GM18868 (cell line): ENCODE data around the gene SON.

Source experiments
- ATAC-seq: cut with Tn5 transposase; IDR thresholded peaks from one replicate; pipeline ENCODE4 v1.9.1; 2021; ENCODE audit warnings: mild to moderate bottlenecking, moderate library complexity; ENCODE audit not compliant: unreplicated experiment

Gene SON

DNA sequence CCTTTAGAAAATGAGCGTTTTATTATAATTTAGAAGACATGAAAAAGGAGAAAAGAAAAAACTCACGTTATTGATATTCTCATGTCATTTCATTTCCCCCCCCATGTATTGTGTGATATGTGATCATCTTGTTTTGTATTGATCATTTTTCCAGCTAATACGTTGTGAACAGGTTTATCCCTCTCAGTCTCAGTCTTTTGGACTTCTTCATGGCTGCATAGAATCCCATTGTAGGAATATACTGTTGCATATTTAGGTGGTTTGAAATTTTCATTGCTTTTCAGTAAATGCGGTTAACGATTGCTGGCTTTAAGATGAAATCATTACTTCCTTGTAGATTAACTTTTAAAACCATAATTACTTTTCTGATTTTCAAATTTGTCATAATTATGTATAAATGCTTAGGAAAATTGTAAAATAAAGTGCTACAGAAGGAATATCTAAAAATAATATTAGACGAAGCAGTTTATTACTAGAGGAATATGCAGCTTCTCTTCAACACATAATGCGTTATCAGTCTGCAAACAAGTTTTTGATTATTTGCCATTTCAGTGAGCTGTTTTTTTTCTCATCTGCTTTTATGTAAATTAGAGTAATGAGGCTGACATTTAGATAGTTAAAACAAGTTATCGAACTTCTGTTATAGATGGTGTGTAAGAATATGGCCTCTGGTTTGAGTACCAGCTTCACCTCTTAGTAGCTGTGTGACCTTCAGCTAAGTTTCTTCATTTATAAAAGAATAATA, 1.8 kb downstream of the SON start:
- no peak for ATAC-seq

DNA sequence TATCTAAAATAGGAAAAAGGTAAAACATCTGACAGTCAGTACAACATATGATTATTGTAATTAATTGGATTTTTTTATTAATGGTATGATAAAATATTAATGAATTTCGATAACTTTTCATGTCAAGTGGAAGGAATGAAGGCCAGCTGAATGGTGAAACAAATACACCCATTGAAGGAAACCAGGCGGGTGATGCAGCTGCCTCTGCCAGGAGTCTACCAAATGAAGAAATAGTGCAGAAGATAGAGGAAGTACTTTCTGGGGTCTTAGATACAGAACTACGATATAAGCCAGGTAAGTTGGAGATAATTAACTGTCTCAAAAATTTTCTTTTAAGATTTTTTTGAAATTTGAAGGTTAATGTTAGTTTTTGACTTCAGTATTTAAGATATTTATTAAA, 3.2 kb downstream of the SON start:
- no peak for ATAC-seq

DNA sequence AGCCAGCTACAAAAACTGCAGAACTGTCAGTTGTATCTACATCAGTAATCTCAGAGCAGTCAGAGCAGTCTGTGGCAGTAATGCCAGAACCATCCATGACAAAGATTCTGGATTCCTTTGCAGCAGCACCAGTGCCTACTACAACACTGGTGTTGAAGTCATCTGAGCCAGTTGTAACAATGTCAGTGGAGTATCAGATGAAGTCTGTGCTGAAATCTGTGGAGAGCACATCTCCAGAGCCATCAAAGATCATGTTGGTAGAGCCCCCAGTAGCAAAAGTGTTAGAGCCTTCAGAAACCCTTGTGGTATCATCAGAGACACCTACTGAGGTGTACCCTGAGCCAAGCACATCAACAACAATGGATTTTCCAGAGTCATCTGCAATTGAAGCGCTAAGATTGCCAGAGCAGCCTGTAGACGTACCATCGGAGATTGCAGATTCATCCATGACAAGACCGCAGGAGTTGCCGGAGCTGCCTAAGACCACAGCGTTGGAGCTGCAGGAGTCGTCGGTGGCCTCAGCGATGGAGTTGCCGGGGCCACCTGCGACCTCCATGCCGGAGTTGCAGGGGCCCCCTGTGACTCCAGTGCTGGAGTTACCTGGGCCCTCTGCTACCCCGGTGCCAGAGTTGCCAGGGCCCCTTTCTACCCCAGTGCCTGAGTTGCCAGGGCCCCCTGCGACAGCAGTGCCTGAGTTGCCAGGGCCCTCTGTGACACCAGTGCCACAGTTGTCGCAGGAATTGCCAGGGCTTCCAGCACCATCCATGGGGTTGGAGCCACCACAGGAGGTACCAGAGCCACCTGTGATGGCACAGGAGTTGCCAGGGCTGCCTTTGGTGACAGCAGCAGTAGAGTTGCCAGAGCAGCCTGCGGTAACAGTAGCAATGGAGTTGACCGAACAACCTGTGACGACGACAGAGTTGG, 7.3 kb downstream of the SON start:
- ATAC-seq, result no peak

DNA sequence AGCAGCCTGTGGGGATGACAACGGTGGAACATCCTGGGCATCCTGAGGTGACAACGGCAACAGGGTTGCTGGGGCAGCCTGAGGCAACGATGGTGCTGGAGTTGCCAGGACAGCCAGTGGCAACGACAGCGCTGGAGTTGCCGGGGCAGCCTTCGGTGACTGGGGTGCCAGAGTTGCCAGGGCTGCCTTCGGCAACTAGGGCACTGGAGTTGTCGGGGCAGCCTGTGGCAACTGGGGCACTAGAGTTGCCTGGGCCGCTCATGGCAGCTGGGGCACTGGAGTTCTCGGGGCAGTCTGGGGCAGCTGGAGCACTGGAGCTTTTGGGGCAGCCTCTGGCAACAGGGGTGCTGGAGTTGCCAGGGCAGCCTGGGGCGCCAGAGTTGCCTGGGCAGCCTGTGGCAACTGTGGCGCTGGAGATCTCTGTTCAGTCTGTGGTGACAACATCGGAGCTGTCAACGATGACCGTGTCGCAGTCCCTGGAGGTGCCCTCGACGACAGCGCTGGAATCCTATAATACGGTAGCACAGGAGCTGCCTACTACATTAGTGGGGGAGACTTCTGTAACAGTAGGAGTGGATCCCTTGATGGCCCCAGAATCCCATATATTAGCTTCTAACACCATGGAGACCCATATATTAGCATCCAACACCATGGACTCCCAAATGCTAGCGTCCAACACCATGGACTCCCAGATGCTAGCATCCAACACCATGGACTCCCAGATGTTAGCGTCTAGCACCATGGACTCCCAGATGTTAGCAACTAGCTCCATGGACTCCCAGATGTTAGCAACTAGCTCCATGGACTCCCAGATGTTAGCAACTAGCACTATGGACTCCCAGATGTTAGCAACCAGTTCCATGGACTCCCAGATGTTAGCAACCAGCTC, 8.2 kb downstream of the SON start:
- ATAC-seq, result no peak

DNA sequence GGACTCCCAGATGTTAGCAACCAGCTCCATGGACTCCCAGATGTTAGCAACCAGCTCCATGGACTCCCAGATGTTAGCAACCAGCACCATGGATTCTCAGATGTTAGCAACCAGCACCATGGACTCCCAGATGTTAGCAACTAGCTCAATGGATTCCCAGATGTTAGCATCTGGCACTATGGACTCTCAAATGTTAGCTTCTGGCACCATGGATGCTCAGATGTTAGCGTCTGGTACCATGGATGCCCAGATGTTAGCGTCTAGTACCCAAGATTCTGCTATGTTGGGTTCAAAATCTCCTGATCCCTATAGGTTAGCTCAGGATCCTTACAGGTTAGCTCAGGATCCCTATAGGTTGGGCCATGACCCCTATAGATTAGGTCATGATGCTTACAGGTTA, 8.8 kb downstream of the SON start:
- no peak for ATAC-seq

DNA sequence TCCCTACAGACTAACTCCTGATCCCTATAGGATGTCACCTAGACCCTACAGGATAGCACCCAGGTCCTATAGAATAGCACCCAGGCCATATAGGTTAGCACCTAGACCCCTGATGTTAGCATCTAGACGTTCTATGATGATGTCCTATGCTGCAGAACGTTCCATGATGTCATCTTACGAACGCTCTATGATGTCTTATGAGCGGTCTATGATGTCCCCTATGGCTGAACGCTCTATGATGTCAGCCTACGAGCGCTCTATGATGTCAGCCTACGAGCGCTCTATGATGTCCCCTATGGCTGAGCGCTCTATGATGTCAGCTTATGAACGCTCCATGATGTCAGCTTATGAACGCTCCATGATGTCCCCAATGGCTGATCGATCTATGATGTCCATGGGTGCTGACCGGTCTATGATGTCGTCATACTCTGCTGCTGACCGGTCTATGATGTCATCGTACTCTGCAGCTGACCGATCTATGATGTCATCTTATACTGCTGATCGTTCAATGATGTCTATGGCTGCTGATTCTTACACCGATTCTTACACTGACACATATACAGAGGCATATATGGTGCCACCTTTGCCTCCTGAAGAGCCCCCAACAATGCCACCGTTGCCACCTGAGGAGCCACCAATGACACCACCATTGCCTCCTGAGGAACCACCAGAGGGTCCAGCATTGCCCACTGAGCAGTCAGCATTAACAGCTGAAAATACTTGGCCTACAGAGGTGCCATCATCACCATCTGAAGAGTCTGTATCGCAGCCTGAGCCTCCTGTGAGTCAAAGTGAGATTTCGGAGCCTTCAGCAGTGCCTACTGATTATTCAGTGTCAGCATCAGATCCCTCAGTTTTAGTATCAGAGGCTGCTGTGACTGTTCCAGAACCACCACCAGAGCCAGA, 9.5 kb downstream of the SON start:
- no peak for ATAC-seq

DNA sequence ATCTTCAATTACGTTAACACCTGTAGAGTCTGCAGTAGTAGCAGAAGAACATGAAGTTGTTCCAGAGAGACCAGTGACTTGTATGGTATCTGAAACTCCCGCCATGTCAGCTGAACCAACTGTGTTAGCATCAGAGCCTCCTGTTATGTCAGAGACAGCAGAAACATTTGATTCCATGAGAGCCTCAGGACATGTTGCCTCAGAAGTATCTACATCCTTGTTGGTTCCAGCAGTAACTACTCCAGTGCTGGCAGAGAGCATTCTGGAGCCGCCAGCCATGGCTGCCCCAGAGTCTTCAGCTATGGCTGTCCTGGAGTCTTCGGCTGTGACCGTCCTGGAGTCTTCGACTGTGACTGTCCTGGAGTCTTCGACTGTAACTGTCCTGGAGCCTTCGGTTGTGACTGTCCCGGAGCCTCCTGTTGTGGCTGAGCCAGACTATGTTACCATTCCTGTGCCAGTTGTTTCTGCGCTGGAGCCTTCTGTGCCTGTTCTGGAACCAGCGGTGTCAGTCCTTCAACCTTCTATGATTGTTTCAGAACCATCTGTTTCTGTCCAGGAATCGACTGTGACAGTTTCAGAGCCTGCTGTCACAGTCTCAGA, 10.3 kb downstream of the SON start:
- no peak for ATAC-seq

DNA sequence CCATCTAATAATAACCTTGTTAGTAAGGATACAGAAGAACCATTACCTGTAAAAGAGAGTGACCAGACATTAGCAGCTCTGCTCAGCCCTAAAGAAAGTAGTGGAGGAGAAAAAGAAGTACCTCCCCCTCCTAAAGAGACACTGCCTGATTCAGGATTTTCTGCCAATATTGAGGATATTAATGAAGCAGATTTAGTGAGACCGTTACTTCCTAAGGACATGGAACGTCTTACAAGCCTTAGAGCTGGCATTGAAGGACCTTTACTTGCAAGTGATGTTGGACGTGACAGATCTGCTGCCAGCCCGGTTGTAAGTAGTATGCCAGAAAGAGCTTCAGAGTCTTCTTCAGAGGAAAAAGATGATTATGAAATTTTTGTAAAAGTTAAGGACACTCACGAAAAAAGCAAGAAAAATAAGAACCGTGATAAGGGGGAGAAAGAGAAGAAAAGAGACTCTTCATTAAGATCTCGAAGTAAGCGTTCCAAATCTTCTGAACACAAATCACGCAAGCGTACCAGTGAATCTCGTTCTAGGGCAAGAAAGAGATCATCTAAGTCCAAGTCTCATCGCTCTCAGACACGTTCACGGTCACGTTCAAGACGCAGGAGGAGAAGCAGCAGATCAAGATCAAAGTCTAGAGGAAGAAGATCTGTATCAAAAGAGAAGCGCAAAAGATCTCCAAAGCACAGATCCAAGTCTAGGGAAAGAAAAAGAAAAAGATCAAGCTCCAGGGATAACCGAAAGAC, 11.6 kb downstream of the SON start:
- no peak for ATAC-seq

DNA sequence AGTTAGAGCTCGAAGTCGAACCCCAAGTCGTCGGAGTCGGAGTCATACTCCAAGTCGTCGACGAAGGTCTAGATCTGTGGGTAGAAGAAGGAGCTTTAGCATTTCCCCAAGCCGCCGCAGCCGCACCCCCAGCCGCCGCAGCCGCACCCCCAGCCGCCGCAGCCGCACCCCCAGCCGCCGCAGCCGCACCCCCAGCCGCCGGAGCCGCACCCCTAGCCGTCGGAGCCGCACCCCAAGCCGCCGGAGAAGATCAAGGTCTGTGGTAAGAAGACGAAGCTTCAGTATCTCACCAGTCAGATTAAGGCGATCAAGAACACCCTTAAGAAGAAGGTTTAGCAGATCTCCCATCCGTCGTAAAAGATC, 12.1 kb downstream of the SON start:
- no peak for ATAC-seq

DNA sequence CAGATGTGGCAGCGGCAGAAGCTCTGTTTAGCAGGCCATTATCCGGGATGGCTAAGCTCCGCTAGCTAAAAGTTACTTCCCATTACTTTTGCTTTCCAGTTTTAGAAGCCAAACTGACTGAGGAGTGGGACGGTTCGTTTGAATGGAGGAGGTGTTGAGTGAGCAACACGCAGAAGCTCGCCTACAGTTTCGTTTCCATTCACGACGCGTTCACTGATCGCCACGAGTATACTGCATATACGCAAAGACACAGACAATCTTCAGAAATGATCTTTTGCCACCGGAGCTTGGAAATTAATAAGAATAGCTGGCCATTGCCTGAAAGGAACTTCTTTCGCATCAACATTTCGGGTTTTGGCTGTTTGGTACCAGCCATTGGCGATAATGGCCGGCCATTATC, 14.6 kb downstream of the SON start:
- no peak for ATAC-seq

DNA sequence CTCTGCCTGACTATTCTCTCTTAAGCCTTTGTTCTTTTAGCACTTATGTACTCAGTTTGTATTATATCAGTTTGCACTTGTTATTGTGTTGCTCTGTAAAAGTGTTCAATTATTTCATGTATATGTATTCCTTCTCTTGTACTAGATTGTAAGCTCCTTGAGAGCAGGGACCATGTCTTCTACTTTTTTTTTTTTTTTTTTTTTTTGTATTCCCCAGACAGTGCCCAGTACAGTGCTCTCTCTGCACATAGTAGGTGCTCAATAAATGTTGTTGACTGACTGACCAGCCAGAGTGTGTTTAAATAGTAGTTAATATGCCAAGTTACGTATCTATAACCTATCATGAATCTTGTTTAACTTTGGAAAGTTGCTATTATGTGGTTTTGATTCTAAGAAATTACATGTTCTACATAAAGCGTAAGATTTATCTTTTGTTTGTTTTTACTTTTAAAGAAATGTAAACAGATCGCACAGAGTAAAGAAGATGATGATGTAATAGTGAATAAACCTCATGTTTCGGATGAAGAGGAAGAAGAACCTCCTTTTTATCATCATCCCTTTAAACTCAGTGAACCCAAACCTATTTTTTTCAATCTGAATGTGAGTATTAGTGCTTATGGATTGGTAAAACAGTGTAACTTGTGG, 16.1 kb downstream of the SON start:
- no peak for ATAC-seq

DNA sequence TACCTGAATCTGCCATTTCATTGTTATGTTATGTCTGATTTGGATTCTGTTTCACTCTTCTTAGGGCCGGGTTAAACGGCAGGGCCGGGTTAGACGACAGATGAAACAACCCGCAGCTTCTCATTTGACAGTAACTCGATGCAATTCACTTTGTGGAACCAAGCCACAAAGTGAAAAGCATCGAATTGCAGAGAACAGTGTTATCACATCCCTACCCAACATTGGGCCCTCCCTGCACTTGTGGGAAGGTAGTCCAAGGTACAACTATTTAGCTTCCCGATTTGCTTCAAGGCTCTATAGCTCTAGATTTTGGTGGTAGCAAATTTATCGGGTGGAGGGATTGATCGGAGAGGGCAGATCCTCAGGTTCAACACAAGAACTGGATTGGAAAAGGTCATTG, 17.0 kb downstream of the SON start:
- ATAC-seq, result no peak

DNA sequence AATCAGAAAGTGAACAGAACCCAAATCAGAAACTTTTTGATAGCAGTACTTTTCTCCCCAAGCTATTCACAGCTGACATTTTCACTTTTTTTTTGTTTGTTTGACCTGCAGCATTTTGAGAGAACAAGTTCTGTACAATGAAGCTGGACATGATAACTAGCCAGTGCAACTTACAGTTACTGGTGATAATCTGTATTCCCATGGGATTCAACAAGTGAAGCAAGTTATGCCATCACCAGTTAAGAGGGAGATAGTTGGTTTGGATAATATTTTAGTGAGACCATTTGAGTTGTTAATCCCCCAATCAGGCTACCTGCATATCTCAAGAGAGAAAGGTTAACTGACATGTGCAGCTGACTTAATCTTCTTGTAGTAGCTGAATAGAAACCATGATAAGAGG, 18.1 kb downstream of the SON start:
- no peak for ATAC-seq

DNA sequence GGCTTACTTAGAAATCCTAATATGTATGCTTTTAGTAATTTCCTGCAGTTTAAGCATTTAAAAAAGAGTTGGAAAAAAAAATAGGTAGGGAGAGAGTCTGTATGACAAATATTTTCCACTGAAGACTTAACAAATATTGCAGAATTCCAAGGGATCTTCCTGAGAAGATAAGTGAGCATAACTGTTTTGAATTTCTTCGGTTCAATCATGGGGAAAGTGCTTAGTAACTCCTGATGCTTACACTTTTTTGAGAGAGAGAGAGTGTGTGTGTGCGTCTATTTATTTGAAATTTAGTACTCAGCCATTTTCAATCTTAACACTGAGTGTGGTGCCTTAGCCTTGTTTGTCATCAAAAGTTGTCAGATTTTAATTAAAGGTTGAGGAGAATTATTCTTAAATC, 18.5 kb downstream of the SON start:
- no peak for ATAC-seq

DNA sequence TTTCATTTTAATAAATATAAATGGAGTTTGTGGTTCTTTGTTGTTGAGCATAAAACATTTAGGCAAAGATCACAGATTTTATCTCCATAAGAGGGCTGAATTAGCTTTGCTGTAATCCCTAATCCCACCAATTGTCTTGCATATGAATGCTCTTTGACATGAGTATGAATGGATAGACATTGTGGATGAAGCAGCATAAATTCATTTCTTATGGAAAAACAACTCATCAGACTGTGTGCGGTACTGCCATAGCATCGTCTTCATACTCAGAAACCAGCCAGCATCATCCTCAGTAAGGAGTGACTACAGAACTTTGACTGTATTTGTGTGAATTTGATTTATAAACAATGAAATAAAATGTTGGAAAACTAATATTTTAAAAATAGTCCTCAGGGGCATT, 19.6 kb downstream of the SON start:
- no peak for ATAC-seq

DNA sequence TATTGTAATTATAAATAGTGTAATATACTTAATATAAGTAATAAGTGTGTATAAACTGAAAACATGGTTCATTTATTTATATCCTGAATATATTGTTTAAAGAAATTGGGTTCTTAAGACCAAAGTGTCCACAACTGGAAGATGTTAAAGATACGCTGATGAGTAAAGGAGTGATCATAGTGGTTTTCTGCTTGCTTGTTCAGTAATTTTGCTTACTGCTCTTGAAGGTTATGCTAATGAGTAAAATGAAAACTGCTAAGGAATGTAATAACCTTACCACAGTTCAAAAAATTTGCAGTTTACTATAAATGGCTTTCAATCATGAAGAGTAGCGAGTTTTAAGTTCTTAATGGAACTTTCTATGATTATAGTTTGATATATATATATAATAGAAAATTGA, 23.7 kb downstream of the SON start:
- ATAC-seq, result no peak

DNA sequence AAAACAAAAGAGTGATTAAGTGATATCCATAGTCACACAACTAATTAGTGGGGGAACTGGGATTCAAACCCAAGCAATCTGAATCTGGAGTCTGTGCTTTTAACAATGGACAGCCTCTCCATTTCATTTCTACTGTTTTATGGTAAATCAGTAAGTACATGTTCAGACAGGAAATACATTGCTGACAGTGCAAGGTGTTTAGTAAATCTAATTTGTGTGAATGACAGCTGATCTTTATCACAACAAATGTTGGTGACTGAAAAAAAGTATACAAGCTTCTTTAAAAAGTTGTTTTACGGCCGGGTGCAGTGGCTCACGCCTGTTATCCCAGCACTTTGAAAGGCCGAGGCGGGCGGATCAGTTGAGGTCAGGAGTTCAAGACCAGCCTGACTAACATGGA, 25.1 kb downstream of the SON start:
- ATAC-seq, result no peak

DNA sequence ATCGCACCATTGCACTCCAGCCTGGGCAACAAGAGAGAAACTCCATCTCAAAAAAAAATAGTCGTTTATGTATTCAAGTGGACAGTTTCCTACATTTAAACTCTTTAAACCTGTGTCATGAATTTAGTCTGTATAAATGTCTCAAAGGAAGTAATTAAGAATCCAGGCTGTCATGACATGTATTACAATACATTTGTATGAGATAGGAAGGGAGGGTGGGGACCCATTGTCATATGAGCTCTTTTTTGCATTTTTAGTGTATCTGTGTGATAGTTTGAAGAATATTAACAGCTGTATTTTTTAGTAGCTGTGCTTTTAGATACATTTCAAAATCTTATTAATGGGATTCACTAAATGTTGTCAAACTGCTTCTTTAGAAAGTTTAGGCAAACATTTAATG, 25.6 kb downstream of the SON start:
- ATAC-seq, result no peak

DNA sequence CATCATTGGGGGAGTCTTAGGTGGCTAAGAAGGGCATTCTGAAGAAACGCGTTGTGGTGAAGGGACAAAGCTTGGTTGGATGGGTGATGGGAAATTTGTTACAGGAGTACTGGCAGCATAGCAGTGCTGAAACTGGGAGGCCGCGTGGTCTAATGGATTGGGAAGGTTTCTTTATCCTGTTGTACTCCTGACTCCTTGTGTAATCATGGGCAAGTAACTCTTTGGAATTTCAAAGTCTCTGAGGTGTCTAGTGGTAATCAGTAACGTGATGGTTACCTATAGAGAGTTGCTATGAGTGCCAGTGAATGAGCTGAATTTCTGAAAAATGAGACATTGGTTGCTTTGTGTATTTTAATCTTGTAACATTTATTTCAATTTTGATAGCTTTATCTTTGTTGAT, 27.2 kb downstream of the SON start:
- no peak for ATAC-seq
